ENCODE data around the gene CCDC69.
A peak's percentile ranks its signal among the peaks of the same experiment; 100 is the strongest.

The CCDC69 gene

DNA sequence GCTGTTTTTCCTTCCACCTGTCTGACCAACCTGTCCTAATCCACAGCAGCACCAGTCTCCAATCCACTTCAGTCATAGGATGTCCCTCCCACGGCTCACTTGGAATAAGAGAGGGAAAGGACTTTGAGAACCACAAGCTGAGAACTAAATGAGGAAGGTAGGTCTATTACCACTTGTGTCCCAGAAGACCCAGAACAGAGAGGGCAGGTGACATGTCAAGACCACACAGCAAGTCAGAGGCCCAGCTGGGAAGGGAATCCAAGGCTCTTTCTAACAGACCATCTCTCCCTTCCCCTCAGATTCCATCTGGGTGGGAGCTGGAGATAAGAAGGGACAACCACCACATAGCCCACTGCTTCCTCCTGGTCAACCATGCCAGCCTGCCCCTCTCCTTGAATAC, 81.0 kb downstream of the CCDC69 start:
- no peak for DNase-seq (ENCODE audit: low spot score)

DNA sequence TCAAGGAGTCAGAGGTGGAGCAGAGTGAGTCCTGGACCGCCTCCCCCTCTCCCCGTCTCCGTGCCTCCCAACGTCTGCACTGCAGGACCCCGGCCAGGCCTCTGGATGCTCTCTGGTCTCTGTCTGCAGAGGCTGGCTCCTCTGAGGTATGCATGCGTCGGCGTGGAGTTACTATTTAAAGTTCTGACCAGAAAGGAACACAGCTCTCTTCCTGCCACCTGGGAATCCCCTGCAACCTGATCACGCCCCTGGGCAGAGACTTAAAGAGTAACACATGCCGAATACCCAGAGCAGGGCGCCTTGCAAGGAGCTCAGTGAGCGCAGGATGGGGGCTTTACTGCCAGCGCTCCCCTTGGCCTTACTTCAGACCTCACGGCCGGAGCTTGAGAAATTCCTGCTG, 82.4 kb downstream of the CCDC69 start:
- DNase-seq (ENCODE audit: low spot score): no peak

DNA sequence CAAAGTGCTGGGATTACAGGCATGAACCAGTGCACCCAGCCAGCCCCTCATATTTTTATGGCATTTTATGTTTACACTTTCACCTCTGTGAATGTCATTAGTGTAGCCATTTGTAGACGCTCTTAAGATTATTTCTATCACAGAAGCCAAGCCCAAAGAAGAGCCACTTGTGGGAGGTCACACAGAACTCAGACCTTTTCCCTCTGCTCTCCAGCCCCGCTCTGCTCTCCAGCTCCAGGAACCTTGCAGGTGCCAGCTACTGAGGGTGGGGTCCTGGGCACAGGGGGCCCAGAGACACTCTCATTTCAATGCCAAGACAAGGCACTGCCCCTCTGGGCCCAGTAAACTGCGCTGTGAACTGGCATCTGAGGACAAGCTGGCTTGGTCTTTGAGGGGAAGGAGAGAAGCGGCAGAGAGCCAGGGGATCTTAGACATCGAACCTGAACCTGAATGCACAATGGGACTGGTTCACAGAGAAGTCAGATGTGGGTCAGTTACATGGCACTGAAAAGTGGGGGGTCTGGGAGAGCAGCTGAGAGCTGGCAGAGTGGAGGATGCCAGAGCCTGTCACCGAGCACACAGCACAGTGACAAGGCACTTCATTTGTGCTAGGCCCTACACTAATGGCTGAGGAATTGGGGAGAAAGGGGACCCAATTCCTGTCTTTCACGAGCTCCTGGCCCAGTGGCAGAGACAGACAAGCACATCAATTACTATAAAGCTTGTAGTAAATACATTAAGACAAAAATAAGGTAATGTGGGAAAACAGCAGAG, 83.0 kb downstream of the CCDC69 start:
- no peak for DNase-seq (ENCODE audit: low spot score)

DNA sequence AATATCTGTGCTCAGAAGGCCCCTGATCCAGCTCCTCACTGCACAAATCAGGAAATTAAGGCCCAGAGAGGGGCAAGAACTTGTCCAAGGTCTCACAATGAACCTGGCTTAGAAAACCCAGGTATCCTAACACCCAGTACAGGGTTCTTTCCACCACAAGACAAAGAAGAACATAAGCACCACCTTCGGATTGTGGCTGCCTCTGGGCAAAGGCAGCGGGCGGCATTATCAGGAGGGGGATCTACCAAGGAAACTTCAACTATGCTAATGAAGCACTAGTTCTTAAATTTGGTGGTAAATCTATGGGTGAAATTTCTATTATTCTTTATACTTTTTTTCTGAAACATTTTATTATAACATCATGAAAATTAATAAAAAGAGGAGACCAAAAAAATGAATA, 84.2 kb downstream of the CCDC69 start:
- no peak for DNase-seq (ENCODE audit: low spot score)

DNA sequence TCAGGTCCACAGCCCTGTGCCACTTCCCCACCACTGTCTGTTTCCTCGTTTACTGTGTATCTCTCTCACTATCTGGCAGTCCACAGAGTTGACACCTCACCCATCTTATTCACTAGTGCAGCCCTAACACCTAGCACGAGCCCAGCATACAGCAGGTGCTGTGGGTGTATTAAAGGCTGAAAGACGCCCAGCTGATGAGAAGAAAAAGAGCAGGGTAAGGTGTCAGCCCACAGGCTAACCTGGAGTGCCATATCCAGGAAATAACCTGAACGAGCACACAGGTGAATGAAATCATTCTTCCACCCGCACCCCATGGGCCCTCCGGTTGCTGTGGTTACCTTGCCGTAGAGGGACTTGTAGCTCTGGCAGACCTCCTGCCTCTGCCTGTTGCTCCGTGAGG, 84.9 kb downstream of the CCDC69 start:
- no peak for DNase-seq (ENCODE audit: low spot score)

DNA sequence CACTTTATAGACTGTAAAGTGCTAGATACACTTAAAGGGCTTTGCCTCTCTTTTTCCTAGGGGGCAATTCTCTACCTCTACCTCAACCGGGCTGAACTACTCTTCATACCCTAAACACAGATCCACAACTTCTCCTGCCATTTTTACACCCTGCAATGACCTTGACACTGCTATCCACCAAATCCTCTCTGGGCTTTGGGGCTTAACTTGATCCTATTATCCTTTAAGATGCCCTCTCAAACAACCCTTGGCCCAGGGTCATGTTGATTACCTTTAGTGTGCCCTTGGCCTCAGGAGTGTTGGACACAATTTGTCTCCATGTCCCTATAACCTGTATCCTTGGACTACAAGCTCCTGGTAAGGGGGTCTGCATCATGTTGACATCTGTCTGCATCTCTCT, 85.8 kb downstream of the CCDC69 start:
- DNase-seq (ENCODE audit: low spot score): no peak

DNA sequence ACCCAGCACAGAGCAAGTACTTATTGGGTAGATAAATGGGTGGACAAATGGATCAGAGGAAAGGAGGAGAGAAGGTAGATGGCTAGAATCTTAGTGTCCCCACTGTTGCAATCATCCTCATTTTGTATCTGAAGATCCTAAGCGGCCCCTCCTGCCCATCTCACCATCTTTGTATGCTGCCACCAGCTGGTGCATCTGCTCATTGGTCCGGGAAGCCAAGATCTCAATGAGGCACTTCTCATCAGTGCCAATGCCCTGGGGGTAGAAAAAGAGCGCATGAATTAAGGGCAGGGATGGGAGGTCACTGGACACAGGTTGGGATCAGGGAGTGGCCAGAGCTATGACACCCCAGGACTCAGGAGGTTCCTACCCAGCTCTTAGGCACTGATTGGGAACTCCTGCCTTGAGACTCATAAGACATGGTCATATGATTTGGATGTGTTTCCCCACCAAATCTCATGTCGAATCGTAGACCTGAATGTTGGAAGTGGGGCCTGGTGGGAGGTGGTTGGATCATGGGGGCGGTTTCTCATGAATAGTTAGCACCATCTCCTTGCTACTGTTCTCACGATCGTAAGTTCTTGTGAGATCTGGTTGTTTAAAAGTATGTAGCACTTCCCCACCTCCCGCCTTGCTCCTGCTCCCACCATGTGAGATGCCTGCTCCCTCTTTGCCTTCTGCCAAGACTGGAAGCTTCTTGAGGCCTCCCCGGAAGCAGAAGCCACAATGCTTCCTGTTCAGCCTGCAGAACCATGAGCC, 86.6 kb downstream of the CCDC69 start:
- no peak for DNase-seq (ENCODE audit: low spot score)

DNA sequence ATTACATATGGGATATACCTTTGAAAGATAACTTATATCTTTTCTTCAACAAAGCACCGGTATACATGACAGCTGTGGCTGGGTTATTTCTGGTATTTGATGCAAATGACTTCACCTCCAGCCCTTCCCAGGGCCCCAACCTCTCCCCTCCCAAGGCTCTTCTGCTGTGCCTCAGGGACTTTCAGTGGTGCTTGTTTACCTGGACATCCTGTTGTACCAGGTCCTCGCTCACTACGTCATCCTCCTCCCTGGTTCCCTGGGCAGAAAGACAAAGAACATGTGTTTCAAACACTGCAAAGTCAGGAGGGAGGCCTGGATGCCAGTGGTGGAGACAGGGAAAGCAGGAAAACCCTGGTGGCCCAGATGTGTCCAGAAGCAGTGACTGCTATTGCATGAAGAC, 89.7 kb downstream of the CCDC69 start:
- DNase-seq (ENCODE audit: low spot score): peak; percentile 66

DNA sequence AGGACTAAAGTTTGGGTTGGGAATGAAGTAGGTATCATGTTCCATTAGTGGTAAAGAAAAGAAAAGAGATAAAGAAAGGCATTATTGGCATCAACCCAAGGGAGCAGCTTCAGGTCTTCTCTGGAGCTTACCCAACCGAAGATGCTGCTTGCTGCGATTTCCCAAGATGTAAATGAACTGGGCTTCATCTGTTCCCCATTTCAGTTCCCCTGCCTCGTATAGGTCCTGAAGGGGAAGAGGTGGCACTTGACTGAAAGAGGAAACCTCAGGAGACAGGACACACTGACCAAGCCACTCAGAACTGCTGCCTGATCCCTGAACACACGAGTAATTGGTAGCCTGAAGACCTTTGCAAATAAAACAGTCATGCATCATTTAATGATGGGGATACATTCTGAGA, 90.9 kb downstream of the CCDC69 start:
- DNase-seq (ENCODE audit: low spot score): peak; percentile 58
